Left lung (tissue), 10 donors: ENCODE results near the gene ZNF529. TPM values are rescaled to one million over a fixed set of nuclear protein-coding genes. Genes with fewer than 3 reads are reported as not detected.
"Not testable (repeated sequence)": the region's sequence is repeated elsewhere in the genome, so short reads cannot be mapped to it uniquely, and the experiment has no call there.

Experiments used
- ATAC-seq: fragments of 200-7000 bp; cut with Tn5 transposase; one replicate; pipeline ENCODE4 v1.9.1; 2020; ENCODE audit warnings: moderate library complexity
- DNase-seq, 4 donors: peaks; one replicate each; pipeline ENCODE4 v3.0.0-alpha.2; 2013 to 2020
- H3K27ac ChIP-seq, 2 donors: fragments of 200-600 bp; sonication (generic) in 1 of 2; one replicate each; pipeline versions ENCODE4 v1.5.0 to v1.8.0; 2020 to 2021
- H3K27me3 ChIP-seq, 2 donors: fragments of 200-600 bp; sonication (generic) in 1 of 2; one replicate each; pipeline versions ENCODE4 v1.5.0 to v1.8.0; 2020 to 2021
- H3K36me3 ChIP-seq, 2 donors: fragments of 200-600 bp; sonication (generic) in 1 of 2; one replicate each; pipeline versions ENCODE4 v1.5.0 to v1.8.0; 2020 to 2021
- H3K4me1 ChIP-seq, 2 donors: fragments of 200-600 bp; one replicate each; pipeline ENCODE4 v1.8.0; 2021
- H3K4me3 ChIP-seq, 2 donors: fragments of 200-600 bp; sonication (generic) in 1 of 2; one replicate each; pipeline versions ENCODE4 v1.5.0 to v1.8.0; 2020 to 2021; ENCODE audit warnings: mild to moderate bottlenecking in 1 of 2
- H3K9me3 ChIP-seq, 2 donors: fragments of 200-600 bp; sonication (generic) in 1 of 2; one replicate each; pipeline versions ENCODE4 v1.5.0 to v1.8.0; 2020 to 2021
- intact Hi-C, 2 donors: fragments of 100-400 bp; cut with DNase I; formaldehyde crosslinking; loops; one replicate each; pipeline versions ENCODE4 v1.11.2 to v1.14.2; 2022
- polyA plus RNA-seq, 6 donors: library from polyadenylated mRNA; unstranded; fragments of 120-200 nt; gene quantifications; one replicate each; pipeline ENCODE4 v1.2.1, GENCODE V29; 2013; ENCODE audit not compliant: insufficient read length in 6 of 6
- total RNA-seq, 2 donors: library from RNA; stranded (reverse); fragmentation: NEBNext Ultra II Directional; extraction: Animal tissue kit (Norgen Biotek cat#: 25700); gene quantifications; one replicate each; pipeline ENCODE4 v1.2.1, GENCODE V29; 2021
- TF ChIP-seq, protein P1 (sequence below), 2 donors: fragments of 200-600 bp; sonication (generic) in 1 of 2; IDR thresholded peaks; one replicate each; pipeline versions ENCODE4 v1.5.0 to v1.8.0; 2021; ENCODE audit warnings: antibody characterized with exemption in 2 of 2
- donor health status: DM: no; HTN: yes; CAD: no.
- donor health status: DM: no; HTN: no; CAD: no.

ZNF529 gene
- total and polyA plus RNA-seq, 8 donors: 8.1 to 42.0 (median 32.5) TPM

DNA sequence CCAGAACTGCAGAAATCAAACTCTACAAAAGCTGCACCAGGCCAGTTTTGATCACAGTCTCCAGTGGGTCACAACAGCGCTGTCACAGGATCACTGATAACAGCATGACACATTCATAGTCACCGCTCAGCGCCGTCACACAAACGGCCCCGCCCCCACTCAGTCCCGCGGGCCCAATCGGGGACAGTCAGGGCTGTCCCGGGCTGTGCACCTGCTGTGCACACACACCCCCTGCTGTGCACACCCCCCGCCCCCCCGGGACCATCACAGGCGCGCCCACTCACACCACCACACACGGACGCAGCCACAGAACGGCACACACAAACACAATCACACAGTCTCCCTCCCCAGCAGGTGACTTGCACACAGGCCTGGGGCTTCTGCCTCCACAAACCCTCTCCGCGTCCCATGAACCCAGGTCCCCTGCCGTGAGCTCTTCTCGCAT is 31.6 kb upstream of the ZNF529 start:
- peaks cover 0 to 60% of the 10 kb centered on the region in 2 donors for H3K9me3 ChIP-seq
- peaks cover 0 to 11% of the 10 kb centered on the region in 2 donors for H3K27me3 ChIP-seq
- peaks cover 0 to 8% of the 10 kb centered on the region in 2 donors for H3K4me1 ChIP-seq
- H3K36me3 ChIP-seq: peaks cover 0 to 12% of the 10 kb centered on the region in 2 donors
- TF ChIP-seq, protein P1, sequence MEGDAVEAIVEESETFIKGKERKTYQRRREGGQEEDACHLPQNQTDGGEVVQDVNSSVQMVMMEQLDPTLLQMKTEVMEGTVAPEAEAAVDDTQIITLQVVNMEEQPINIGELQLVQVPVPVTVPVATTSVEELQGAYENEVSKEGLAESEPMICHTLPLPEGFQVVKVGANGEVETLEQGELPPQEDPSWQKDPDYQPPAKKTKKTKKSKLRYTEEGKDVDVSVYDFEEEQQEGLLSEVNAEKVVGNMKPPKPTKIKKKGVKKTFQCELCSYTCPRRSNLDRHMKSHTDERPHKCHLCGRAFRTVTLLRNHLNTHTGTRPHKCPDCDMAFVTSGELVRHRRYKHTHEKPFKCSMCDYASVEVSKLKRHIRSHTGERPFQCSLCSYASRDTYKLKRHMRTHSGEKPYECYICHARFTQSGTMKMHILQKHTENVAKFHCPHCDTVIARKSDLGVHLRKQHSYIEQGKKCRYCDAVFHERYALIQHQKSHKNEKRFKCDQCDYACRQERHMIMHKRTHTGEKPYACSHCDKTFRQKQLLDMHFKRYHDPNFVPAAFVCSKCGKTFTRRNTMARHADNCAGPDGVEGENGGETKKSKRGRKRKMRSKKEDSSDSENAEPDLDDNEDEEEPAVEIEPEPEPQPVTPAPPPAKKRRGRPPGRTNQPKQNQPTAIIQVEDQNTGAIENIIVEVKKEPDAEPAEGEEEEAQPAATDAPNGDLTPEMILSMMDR (IDR thresholded peaks at IDR 0.05): no peak
- DNase-seq (peak; percentile 28 to 83 (median 56)), ATAC-seq (peak; percentile 88)
- H3K4me3 ChIP-seq: peak overlapping the region; percentile 66 to 68
- intact Hi-C loops: no loop called here
- H3K27ac ChIP-seq: peak overlapping the region; percentile 57 to 74

DNA sequence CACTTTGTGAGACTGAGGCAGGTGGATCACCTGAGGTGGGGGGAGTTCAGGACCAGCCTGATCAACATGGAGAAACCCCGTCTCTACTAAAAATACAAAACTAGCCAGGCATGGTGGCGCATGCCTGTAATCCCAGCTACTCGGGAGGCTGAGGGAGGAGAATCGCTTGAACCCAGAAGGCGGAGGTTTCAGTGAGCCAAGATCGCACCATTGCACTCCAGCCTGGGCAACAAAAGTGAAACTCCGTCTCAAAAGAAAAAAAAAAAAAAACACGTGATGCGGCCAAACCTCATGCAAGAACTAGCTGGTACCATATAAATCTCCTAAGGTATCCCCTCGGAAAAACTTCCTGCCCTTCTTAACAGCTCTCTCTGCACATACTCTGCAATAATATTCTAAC is 29.6 kb upstream of the ZNF529 start:
- H3K36me3 ChIP-seq, intact Hi-C loops, H3K4me1 ChIP-seq, H3K4me3 ChIP-seq, DNase-seq, H3K27ac ChIP-seq, ATAC-seq: not testable (repeated sequence)
- Histone ChIP-seq H3K9me3 (peaks cover 0 to 62% of the 10 kb centered on the region in 2 donors), H3K27me3 (peaks cover 0 to 11% of the 10 kb centered on the region in 2 donors)

DNA sequence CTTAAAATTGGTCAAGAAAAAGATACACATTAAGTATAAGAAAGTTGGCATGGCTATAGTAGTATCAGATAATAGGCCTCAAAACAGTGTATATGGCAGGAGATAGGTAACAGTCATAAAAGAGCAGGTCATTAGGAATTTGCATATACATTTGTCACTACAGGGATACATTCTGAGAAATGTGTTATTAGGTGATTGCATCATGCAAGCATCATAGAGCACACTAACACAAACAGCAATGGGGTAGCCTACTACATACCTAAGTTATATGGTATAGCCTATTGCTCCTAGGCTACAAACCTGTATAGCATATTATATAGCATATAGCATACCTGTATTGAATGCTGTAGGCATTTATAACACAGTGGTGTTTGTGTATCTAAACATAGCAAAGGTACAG is 6.2 kb upstream of the ZNF529 start:
- intact Hi-C loops: no loop called here
- Histone ChIP-seq H3K4me1 (peaks cover 2 to 6% of the 10 kb centered on the region in 2 donors), H3K27ac (no peak overlapping the region), H3K9me3 (peaks cover 3 to 78% of the 10 kb centered on the region in 2 donors), H3K4me3 (no peak overlapping the region), H3K27me3 (no peaks in the 10 kb centered on the region), H3K36me3 (peaks cover 0 to 77% of the 10 kb centered on the region in 2 donors)
- ATAC-seq (no peak), DNase-seq (no peak)
- TF ChIP-seq, protein P1 (IDR thresholded peaks at IDR 0.05): no peak

DNA sequence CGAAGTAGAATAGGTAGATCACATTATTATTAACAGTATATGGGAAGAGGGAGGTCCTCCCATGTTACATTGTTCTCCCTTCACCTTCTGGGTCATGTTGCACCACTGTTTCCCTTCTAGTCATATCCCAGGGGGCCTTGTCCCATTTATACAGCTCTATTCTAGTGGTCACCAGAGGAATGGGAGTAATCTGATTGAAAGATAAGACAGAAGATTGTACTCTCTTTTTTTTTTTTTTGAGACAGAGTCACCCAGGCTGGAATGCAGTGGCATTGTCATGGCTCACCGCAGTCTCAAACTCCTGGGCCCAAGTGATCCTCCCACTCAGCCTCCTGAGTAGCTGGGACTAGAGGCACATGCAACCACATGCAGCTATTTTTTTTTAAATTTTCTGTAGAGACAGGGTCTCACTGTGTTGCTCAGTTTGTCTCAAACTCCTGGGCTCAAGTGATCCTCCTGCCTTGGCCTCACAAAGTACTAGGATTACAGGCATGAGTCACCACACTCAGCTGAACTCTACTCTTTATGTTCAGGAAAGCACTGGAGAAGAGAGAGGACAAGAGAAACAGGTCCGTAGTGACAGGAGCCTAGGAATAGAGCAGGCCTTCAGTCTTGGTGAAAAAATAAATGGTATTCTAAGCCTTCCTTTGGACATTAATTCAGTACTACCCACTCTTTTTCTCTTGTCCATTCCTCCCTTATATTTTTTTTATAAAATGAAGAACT is 4.3 kb upstream of the ZNF529 start:
- ATAC-seq (no peak), DNase-seq (no peak)
- Histone ChIP-seq H3K36me3 (peaks cover 0 to 70% of the 10 kb centered on the region in 2 donors), H3K4me1 (peaks cover 4 to 13% of the 10 kb centered on the region in 2 donors), H3K9me3 (peaks cover 0 to 60% of the 10 kb centered on the region in 2 donors), H3K27me3 (no peaks in the 10 kb centered on the region), H3K4me3 (no peak overlapping the region), H3K27ac (no peak overlapping the region)
- intact Hi-C loops: no loop called here
- TF ChIP-seq, protein P1 (IDR thresholded peaks at IDR 0.05): no peak

DNA sequence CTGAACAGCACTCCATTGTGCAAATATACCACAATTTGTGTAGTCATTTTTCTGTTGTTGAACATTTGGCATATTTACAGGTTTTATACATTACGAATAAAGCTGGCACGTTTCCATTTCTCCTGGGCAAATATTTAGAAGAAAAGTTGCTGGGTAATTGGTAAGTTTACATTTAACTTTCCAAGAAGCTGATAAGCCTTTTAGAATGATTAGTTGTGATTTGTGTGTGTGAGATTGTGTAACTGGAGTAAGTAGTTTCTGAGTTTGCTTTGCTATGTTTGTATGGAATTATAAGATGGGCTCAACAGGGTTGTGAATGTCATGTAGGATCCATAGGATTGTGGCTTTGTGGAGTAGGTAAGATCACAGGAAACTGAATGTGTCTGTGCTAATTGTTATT is 1.6 kb upstream of the ZNF529 start:
- peak overlapping the region in 1 of 2 donors; percentile 87 for H3K4me3 ChIP-seq
- intact Hi-C loops: no loop called here

More for the DNA sequence above, 1.6 kb upstream of the ZNF529 start:
- ATAC-seq (no peak), DNase-seq (peak in 2 of 4 donors; percentile 22 to 35)
- Histone ChIP-seq H3K9me3 (peaks cover 0 to 45% of the 10 kb centered on the region in 2 donors), H3K4me1 (peaks cover 4 to 18% of the 10 kb centered on the region in 2 donors), H3K27me3 (no peaks in the 10 kb centered on the region), H3K27ac (no peak overlapping the region), H3K36me3 (peaks cover 0 to 54% of the 10 kb centered on the region in 2 donors)
- TF ChIP-seq, protein P1 (IDR thresholded peaks at IDR 0.05): no peak
